AG04450 (cell line): ENCODE results near the gene CXXC5. TPM values are rescaled to one million over a fixed set of nuclear protein-coding genes. Genes with fewer than 3 reads are reported as not detected.
A peak's percentile ranks its signal among the peaks of the same experiment; 100 is the strongest.

ENCODE experiments used
- CTCF ChIA-PET: fragments of 300-600, 350-600 bp; formaldehyde crosslinking; extraction: SDS; loops from one replicate; lab custom pipeline; 2022; ENCODE audit warnings: antibody characterized with exemption, inconsistent platforms; lab: Charles Lee
- POLR2A ChIA-PET: fragments of 350-600 bp; formaldehyde crosslinking; extraction: SDS; loops from one replicate; lab custom pipeline; 2021; ENCODE audit warnings: antibody characterized with exemption, inconsistent platforms; lab: Yijun Ruan, JAX
- DNase-seq: peaks from one replicate; pipeline ENCODE4 v3.0.0-alpha.2; 2011; ENCODE audit warnings: low read depth, low spot score
- H3K27ac ChIP-seq: one replicate; pipeline ENCODE4 v1.5.1; 2012; ENCODE audit warnings: low read depth, low read length, control low read depth
- H3K27me3 ChIP-seq: one replicate; pipeline ENCODE4 v1.6.0; 2012; ENCODE audit warnings: low read length; ENCODE audit not compliant: control insufficient read depth, insufficient read depth
- H3K4me3 ChIP-seq: 2 replicates; pipeline ENCODE4 v1.5.1; 2011; ENCODE audit warnings: mild to moderate bottlenecking, low read depth, low read length, control low read depth
- H3K9me3 ChIP-seq: 2 replicates; pipeline ENCODE4 v1.5.1; 2012; ENCODE audit warnings: low read length; ENCODE audit not compliant: control insufficient read depth, insufficient read depth
- CTCF ChIP-seq: IDR thresholded peaks from 2 replicates; pipeline ENCODE4 v1.5.1; 2011; ENCODE audit warnings: low read depth, low read length, control low read depth, inconsistent platforms
- polyA plus RNA-seq: library from polyadenylated mRNA; depleted of rRNA; stranded (reverse); fragments of >200 nt; gene quantifications from 2 replicates; pipeline ENCODE4 v1.2.3, GENCODE V29; 2011

Gene CXXC5
- polyA plus RNA-seq, 1 experiment = 21.5 TPM

GRCh38 chr5:139650689-139651042, 2.5 kb downstream of the CXXC5 start:
- ChIA-PET CTCF (interaction anchor here (0.6 to 2.1 kb wide), 7 partner anchors 10 to 449 kb away, joined by 3 to 19 read pairs (median 6); no protein-coding TSS in a partner anchor), POLR2A (interaction anchor here (1.3 to 2.5 kb wide), 2 partner anchors 11 kb away, joined by 5 to 20 read pairs; no protein-coding TSS in a partner anchor)
- Histone ChIP-seq H3K4me3 (peak overlapping the region; percentile 80), H3K9me3 (no peaks in the 10 kb centered on the region; the same call in 1 of the 2 replicates), H3K27me3 (no peaks in the 10 kb centered on the region), H3K27ac (peak overlapping the region; percentile 61)
- DNase-seq = no peak
- no peak for TF ChIP-seq CTCF

- no peaks in the 10 kb centered on the region; the same call in 1 of the 2 replicates for H3K9me3 ChIP-seq
- no peak for DNase-seq
- peak overlapping the region; percentile 80 for H3K4me3 ChIP-seq
- peak overlapping the region; percentile 96 for H3K27ac ChIP-seq
- H3K27me3 ChIP-seq = no peaks in the 10 kb centered on the region
- CTCF ChIA-PET = interaction anchor here (0.6 to 2.1 kb wide), 7 partner anchors 9 to 448 kb away, joined by 3 to 19 read pairs (median 6); no protein-coding TSS in a partner anchor
- no peak for TF ChIP-seq CTCF
- POLR2A ChIA-PET = interaction anchor here (0.6 to 2.5 kb wide), 9 partner anchors 10 to 1186 kb away, joined by 3 to 20 read pairs (median 4); partner anchors contain the start of gene EGR1
Measured at GRCh38 chr5:139651043-139651834, 3.1 kb downstream of the CXXC5 start.

GRCh38 chr5:139651853-139652787, 4.0 kb downstream of the CXXC5 start:
- H3K27me3 ChIP-seq = no peaks in the 10 kb centered on the region
- DNase-seq = no peak
- ChIA-PET POLR2A (interaction anchor here (0.6 to 2.5 kb wide), 13 partner anchors 9 to 1187 kb away, joined by 3 to 20 read pairs (median 3); partner anchors contain the start of gene EGR1), CTCF (interaction anchor here (0.6 to 1.8 kb wide), 4 partner anchors 9 to 212 kb away, joined by 3 to 10 read pairs (median 5); no protein-coding TSS in a partner anchor)
- H3K27ac ChIP-seq = peak overlapping the region; percentile 96
- H3K9me3 ChIP-seq = no peaks in the 10 kb centered on the region; the same call in 1 of the 2 replicates
- no peak for TF ChIP-seq CTCF
- peak overlapping the region; percentile 80 for H3K4me3 ChIP-seq

GRCh38 chr5:139652788-139653241, 4.7 kb downstream of the CXXC5 start:
- Histone ChIP-seq H3K27ac (peak overlapping the region; percentile 96), H3K9me3 (no peaks in the 10 kb centered on the region; the same call in 1 of the 2 replicates), H3K27me3 (no peaks in the 10 kb centered on the region), H3K4me3 (peak overlapping the region; percentile 26)
- TF ChIP-seq CTCF = no peak
- DNase-seq = no peak
- POLR2A ChIA-PET = interaction anchor here (0.6 to 2.5 kb wide), 3 partner anchors 8 to 78 kb away, joined by 3 to 20 read pairs (median 6); no protein-coding TSS in a partner anchor
- CTCF ChIA-PET = interaction anchor here (1.8 kb wide), 1 partner anchor 19 kb away, joined by 10 read pairs; no protein-coding TSS in a partner anchor
